H1 (cell line): Measurements from ENCODE around the gene MRPL19.

Experiments
- TAF1 ChIP-seq: IDR thresholded peaks from 2 replicates; pipeline ENCODE4 v1.6.1; 2011; ENCODE audit warnings: mild to moderate bottlenecking, low read depth, low read length
- TF ChIP-seq, protein P1 (sequence below), 3 experiments: IDR thresholded peaks; 1 replicate in 2 of 3; 2 replicates in 1 of 3; pipeline versions ENCODE4 v1.5.1 to v1.6.1; 2011; ENCODE audit warnings: low read length in 3 of 3, mild to moderate bottlenecking in 3 of 3, inconsistent platforms in 2 of 3, low read depth in 1 of 3, moderate library complexity in 1 of 3; ENCODE audit not compliant: insufficient read depth in 1 of 3; ENCODE audit errors: control extremely low read depth in 1 of 3

DNA sequence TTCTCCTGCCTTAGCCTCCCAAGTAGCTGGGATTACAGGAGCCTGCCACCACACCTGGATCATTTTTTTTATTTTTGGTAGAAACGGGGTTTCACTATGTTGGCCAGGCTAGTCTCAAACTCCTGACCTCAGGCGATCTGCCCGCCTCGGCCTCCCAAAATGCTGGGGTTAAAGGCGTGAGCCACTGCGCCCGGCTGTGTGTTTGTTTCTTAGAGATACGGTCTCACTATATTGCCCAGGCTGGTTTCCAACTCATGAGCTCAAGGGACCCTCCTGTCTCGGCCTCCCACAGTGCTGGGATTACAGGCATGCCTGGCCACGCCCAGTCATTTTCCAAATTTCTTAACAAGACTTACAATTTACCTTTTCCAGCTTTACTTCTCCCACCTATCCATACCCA, 940 bp upstream of the MRPL19 start:
- TF ChIP-seq TAF1 = no peak
- TF ChIP-seq, protein P1, sequence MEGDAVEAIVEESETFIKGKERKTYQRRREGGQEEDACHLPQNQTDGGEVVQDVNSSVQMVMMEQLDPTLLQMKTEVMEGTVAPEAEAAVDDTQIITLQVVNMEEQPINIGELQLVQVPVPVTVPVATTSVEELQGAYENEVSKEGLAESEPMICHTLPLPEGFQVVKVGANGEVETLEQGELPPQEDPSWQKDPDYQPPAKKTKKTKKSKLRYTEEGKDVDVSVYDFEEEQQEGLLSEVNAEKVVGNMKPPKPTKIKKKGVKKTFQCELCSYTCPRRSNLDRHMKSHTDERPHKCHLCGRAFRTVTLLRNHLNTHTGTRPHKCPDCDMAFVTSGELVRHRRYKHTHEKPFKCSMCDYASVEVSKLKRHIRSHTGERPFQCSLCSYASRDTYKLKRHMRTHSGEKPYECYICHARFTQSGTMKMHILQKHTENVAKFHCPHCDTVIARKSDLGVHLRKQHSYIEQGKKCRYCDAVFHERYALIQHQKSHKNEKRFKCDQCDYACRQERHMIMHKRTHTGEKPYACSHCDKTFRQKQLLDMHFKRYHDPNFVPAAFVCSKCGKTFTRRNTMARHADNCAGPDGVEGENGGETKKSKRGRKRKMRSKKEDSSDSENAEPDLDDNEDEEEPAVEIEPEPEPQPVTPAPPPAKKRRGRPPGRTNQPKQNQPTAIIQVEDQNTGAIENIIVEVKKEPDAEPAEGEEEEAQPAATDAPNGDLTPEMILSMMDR (IDR thresholded peaks at IDR 0.05; ENCODE audit: control extremely low read depth in 1 of 3, insufficient read depth in 1 of 3, low read depth in 1 of 3, low read length in 3 of 3) = no peak
